ENCODE results near the gene NPR2. TPM values are rescaled to one million over a fixed set of nuclear protein-coding genes. Genes with fewer than 3 reads are reported as not detected.

The NPR2 gene
- polyA plus RNA-seq, 2 of the 4 experiments (the other 2 are of a cell fraction): 7.8 to 18.8 TPM

DNA sequence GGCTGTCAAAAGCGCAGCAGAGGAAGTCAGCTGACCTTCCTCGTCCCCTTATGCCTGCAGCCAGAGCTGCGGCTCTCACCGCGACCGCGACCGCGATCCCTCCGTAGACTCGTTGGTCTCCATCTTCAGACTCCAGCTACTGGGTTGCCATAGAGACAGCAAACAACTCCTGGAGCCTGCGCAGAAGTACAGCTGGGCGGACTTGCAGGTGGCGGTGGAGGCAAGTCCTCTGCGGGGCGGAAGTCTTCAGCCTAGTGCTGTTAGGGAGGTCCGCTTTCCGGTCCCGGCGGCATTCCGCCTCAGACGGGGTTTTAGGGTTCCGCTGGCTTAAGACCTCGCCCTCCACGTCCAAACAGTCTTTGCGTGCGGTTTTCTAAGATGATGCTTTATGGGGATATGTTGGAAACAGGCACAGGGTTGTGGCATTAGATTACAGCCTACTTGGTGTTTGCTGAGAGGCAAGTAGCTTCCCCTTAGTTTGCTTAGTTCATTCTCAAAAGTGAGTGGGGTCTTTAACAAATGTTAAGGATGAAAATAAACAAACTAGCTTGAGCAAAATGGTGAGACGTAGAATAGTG, 20.7 kb downstream of the NPR2 start, which contains the start of gene SPAG8 (continued):
- TF ChIP-seq, protein P1, sequence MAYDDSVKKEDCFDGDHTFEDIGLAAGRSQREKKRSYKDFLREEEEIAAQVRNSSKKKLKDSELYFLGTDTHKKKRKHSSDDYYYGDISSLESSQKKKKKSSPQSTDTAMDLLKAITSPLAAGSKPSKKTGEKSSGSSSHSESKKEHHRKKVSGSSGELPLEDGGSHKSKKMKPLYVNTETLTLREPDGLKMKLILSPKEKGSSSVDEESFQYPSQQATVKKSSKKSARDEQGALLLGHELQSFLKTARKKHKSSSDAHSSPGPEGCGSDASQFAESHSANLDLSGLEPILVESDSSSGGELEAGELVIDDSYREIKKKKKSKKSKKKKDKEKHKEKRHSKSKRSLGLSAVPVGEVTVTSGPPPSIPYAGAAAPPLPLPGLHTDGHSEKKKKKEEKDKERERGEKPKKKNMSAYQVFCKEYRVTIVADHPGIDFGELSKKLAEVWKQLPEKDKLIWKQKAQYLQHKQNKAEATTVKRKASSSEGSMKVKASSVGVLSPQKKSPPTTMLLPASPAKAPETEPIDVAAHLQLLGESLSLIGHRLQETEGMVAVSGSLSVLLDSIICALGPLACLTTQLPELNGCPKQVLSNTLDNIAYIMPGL (CRISPR knock-in tag; IDR thresholded peaks at IDR 0.05; ENCODE audit: borderline replicate concordance): no peak
- TF ChIP-seq NR3C1 (IDR thresholded peaks at IDR 0.05) (no peak), MYC (IDR thresholded peaks at IDR 0.05; ENCODE audit: borderline replicate concordance, low read length) (no peak)

DNA sequence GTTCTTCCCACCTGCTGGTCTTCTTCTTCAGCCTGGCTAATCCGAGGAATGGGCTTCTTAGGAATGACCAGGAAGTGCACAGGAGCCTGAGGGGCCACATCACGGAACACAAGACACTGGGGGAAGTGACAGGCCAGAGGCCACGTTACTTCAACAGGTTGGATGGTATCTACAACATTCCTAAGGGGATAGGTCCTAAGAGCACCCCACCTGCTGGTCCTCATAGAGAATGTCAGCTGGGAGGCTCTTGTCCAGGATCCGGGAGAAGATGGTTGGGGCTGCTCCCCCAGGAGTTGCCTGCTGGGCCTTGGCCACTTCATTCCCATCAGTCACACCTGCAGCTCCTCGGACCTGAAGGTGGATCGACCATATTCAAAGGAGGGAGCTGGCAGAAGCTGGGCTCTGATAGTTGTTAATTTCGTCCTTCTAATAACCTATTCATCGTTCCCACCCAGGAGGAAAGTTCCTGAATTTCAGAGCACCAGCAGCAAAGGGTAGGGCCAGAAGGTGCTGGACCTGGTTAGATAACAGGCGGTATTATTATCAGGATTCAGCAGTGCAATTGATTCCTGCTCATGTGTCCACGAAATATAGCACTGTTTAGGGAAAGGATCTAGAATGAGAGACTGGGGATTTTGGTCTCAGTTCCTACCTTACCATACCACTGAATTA, 22.2 kb downstream of the NPR2 start:
- 0 out of 5 replicates have a peak, but pooled peaks of 1 of the 2 experiments have one; percentile 21 for TF ChIP-seq RAD21 (conservative IDR thresholded peaks at IDR 0.05 in 1 of 2, IDR thresholded peaks at IDR 0.05 in 1 of 2)
- TF ChIP-seq, protein P2, sequence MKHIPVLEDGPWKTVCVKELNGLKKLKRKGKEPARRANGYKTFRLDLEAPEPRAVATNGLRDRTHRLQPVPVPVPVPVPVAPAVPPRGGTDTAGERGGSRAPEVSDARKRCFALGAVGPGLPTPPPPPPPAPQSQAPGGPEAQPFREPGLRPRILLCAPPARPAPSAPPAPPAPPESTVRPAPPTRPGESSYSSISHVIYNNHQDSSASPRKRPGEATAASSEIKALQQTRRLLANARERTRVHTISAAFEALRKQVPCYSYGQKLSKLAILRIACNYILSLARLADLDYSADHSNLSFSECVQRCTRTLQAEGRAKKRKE (CRISPR knock-in tag; IDR thresholded peaks at IDR 0.05; ENCODE audit: low read depth): no peak
- TF ChIP-seq, protein P3, sequence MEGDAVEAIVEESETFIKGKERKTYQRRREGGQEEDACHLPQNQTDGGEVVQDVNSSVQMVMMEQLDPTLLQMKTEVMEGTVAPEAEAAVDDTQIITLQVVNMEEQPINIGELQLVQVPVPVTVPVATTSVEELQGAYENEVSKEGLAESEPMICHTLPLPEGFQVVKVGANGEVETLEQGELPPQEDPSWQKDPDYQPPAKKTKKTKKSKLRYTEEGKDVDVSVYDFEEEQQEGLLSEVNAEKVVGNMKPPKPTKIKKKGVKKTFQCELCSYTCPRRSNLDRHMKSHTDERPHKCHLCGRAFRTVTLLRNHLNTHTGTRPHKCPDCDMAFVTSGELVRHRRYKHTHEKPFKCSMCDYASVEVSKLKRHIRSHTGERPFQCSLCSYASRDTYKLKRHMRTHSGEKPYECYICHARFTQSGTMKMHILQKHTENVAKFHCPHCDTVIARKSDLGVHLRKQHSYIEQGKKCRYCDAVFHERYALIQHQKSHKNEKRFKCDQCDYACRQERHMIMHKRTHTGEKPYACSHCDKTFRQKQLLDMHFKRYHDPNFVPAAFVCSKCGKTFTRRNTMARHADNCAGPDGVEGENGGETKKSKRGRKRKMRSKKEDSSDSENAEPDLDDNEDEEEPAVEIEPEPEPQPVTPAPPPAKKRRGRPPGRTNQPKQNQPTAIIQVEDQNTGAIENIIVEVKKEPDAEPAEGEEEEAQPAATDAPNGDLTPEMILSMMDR (IDR thresholded peaks at IDR 0.05): peak; percentile 37; the same call in 2 of the 3 replicates
- TF ChIP-seq SMC3 (IDR thresholded peaks at IDR 0.05): peak; percentile 31; the same call in 2 of the 3 replicates
- no peak for TF ChIP-seq ZNF302 (CRISPR knock-in tag; IDR thresholded peaks at IDR 0.05)
- Histone ChIP-seq H3K9me3 (no peaks in the 10 kb centered on the region), H3K4me3 (peak overlapping the region; percentile 73), H3K27ac (peak overlapping the region; percentile 94 to 96), H3K4me2 (peak overlapping the region; percentile 92), H3K4me1 (peaks cover 21% of the 10 kb centered on the region)
- FAIRE-seq: no peak
- ChIA-PET POLR2A (interaction anchor here (0.8 to 1.6 kb wide), 7 partner anchors 15 to 377 kb away, joined by 3 to 7 read pairs (median 4); partner anchors contain the start of genes CLTA, GBA2 and RGP1), CTCF (interaction anchor here (0.7 to 7.2 kb wide), 32 partner anchors 9 to 168 kb away, joined by 3 to 68 read pairs (median 4); partner anchors contain the start of genes ARHGEF39, CCDC107, FAM221B and GBA2)
- ATAC-seq: 0 out of 6 replicates have a peak, but pooled peaks of 1 of the 2 experiments have one; percentile 14
- WGBS (ENCODE audit: missing lambda C conversion rate): 80% methylated on average over 10 of the region's 10 CpGs
- DNase-seq (ENCODE audit: low read depth in 1 of 2, low spot score in 1 of 2): peak; percentile 78 to 79

DNA sequence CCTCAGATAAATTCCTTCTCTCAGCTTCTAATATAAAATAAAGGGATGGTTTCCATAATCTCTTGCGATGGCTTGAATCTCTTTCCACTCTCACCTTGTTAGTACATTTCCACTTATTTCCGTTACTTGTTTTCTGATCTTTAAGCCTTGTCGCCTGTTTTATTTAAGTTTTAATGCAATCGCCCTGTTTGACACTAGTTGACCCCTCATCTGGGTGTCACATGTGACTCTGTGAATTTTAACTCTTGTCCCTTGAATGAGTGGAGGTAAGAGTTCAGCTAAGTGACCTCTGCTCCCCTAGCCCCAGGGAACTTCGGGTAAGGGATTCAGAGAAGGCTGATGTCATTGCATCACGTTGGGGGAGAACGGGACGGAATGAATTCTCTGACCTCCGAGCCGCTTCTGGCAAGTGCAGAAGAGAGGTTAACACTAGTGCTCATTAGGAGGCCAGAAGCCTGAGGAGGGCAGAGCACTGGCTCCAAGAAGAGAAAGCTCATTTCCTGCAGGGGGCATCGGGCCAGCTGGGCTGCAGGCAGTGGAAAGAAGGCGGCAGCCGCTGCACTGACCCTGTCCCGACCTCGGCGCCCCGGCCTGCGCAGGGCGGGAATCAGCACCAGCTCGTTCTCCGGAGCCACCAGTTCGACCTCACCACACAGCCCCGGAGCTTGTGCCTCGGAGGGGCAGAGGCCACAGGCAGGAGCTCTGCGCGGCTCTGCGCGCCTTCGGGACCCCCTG, 22.9 kb downstream of the NPR2 start:
- WGBS (ENCODE audit: missing lambda C conversion rate): 15% methylated on average over 15 of the region's 29 CpGs
- H3K4me2 ChIP-seq: peak overlapping the region; percentile 92
- H3K4me3 ChIP-seq: peak overlapping the region; percentile 73
- ATAC-seq: peak; percentile 64 to 69
- peak; percentile 70 to 72 for DNase-seq (ENCODE audit: low read depth in 1 of 2, low spot score in 1 of 2)
- ChIA-PET POLR2A (interaction anchor here (0.7 to 1.6 kb wide), 12 partner anchors 12 to 376 kb away, joined by 3 to 7 read pairs (median 4); partner anchors contain the start of genes CLTA, FAM221B, GBA2 and RGP1), CTCF (interaction anchor here (0.7 to 7.2 kb wide), 33 partner anchors 8 to 168 kb away, joined by 3 to 68 read pairs (median 4); partner anchors contain the start of genes CCDC107, FAM221B, GBA2 and NPR2)
- no peaks in the 10 kb centered on the region for H3K9me3 ChIP-seq
- peak overlapping the region; percentile 94 to 96 for H3K27ac ChIP-seq
- FAIRE-seq: no peak
- H3K4me1 ChIP-seq: peaks cover 21% of the 10 kb centered on the region
- TF ChIP-seq, protein P4, sequence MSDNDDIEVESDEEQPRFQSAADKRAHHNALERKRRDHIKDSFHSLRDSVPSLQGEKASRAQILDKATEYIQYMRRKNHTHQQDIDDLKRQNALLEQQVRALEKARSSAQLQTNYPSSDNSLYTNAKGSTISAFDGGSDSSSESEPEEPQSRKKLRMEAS (IDR thresholded peaks at IDR 0.05): peak; percentile 29; the same call in 1 of the 2 replicates
- TF ChIP-seq, protein P5, sequence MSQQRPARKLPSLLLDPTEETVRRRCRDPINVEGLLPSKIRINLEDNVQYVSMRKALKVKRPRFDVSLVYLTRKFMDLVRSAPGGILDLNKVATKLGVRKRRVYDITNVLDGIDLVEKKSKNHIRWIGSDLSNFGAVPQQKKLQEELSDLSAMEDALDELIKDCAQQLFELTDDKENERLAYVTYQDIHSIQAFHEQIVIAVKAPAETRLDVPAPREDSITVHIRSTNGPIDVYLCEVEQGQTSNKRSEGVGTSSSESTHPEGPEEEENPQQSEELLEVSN (IDR thresholded peaks at IDR 0.05; ENCODE audit: borderline replicate concordance, low read depth): peak; percentile 35; the same call in 1 of the 2 replicates
- TF ChIP-seq SMC3 (IDR thresholded peaks at IDR 0.05) (peak; percentile 37; the same call in 2 of the 3 replicates), JUN (IDR thresholded peaks at IDR 0.05) (peak in 1 of 2 experiments; percentile 5; a peak in 1 of 5 replicates), SREBF2 (IDR thresholded peaks at IDR 0.05) (no peak), HOXB13 (CRISPR knock-in tag; IDR thresholded peaks at IDR 0.05; ENCODE audit: low read depth) (no peak), RAD21 (conservative IDR thresholded peaks at IDR 0.05 in 1 of 2, IDR thresholded peaks at IDR 0.05 in 1 of 2) (peak in 1 of 2 experiments; percentile 33; a peak in 2 of 5 replicates), TFCP2L1 (CRISPR knock-in tag; IDR thresholded peaks at IDR 0.05) (no peak)
- TF ChIP-seq, protein P3 (IDR thresholded peaks at IDR 0.05): peak; percentile 44; the same call in 2 of the 3 replicates
- TF ChIP-seq, protein P6, sequence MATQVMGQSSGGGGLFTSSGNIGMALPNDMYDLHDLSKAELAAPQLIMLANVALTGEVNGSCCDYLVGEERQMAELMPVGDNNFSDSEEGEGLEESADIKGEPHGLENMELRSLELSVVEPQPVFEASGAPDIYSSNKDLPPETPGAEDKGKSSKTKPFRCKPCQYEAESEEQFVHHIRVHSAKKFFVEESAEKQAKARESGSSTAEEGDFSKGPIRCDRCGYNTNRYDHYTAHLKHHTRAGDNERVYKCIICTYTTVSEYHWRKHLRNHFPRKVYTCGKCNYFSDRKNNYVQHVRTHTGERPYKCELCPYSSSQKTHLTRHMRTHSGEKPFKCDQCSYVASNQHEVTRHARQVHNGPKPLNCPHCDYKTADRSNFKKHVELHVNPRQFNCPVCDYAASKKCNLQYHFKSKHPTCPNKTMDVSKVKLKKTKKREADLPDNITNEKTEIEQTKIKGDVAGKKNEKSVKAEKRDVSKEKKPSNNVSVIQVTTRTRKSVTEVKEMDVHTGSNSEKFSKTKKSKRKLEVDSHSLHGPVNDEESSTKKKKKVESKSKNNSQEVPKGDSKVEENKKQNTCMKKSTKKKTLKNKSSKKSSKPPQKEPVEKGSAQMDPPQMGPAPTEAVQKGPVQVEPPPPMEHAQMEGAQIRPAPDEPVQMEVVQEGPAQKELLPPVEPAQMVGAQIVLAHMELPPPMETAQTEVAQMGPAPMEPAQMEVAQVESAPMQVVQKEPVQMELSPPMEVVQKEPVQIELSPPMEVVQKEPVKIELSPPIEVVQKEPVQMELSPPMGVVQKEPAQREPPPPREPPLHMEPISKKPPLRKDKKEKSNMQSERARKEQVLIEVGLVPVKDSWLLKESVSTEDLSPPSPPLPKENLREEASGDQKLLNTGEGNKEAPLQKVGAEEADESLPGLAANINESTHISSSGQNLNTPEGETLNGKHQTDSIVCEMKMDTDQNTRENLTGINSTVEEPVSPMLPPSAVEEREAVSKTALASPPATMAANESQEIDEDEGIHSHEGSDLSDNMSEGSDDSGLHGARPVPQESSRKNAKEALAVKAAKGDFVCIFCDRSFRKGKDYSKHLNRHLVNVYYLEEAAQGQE (IDR thresholded peaks at IDR 0.05): no peak

All from A549 (cell line).